GM10847 (cell line): Measurements from ENCODE around the gene TUBGCP3.

Experiments
- POLR2A ChIP-seq: IDR thresholded peaks from 2 replicates; pipeline ENCODE4 v1.6.1; 2011; ENCODE audit not compliant: insufficient read length; ENCODE audit errors: extremely low read depth

The TUBGCP3 gene

DNA sequence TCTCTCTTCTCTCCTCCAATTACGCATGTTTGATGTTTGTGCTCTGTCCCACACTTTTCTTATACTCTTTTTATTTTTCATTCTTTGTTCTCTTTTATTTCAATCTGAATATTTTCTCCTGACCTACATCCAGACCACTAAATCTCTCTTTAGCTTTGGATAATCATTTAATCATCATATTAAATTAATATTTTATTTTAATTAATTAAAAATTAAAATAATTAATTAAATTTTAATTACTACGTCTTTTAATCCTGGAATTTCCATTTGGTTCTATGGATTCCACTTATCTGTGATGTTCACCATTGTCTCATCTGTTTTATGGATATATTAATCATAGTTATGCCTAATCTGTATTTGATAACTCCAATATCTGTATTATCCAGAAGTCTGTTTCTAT lies 149.4 kb downstream of the TUBGCP3 start:
- no peak for TF ChIP-seq POLR2A

DNA sequence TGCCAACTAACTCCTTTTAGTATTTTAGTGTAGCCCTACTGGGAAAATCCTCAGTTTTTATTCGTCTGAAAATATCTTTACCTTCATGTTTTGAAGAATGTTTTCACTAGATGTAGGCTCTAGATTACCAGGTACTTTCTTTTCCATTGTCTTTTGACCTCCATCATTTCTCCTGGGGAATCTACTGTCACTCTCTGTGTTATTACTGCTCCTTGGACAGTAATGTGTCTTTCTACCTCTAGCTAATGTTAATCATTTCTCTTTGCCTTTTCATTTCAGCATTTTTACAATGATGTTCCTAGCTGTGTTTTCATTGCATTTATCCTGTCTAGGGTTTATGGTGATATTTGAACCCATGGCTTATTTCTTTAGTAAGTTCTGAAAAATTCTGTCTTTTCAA lies 149.9 kb downstream of the TUBGCP3 start:
- TF ChIP-seq POLR2A, result no peak

DNA sequence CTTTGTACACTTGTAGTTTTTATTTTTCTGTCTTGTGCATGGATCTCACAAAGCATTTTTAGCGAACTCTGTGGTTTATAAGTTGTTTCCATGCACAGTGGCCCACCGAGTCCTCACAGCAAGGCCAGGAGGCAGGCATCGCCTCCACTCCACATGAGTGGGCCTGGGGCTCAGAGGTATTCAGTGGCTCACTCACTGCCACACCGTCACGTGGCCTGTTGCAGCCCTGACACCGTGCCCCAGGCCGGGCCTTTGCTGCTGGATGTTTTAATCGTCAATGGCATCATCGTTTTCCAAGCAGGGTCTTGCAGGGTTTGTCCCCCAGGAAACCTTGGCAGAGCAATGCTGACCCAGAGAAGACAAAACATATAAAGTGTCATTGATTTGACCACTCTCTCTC lies 152.0 kb downstream of the TUBGCP3 start:
- no peak for TF ChIP-seq POLR2A
